CD14-positive monocyte (primary cell): Measurements from ENCODE around the gene TGFB2. TPM values are rescaled to one million over a fixed set of nuclear protein-coding genes. Genes with fewer than 3 reads are reported as not detected.

ENCODE experiments used
- DNase-seq, 3 donors: peaks; one replicate each; pipeline ENCODE4 v3.0.0-alpha.2; 2011 to 2022
- H2AFZ ChIP-seq: 2 replicates; pipeline ENCODE4 v1.6.0; 2012; ENCODE audit warnings: mild to moderate bottlenecking, low read depth, low read length, inconsistent platforms; ENCODE audit not compliant: insufficient read depth, poor library complexity, severe bottlenecking
- H3K27ac ChIP-seq, 2 donors: 1 replicate in 1 of 2; 2 replicates in 1 of 2; pipeline ENCODE4 v1.5.1; 2012 to 2013; ENCODE audit warnings: low read length in 2 of 2, control low read depth in 1 of 2, inconsistent platforms in 1 of 2, low read depth in 1 of 2, mild to moderate bottlenecking in 1 of 2
- H3K27me3 ChIP-seq, 2 donors: one replicate each; pipeline versions ENCODE4 v1.6.0 to v1.6.1; 2011 to 2013; ENCODE audit warnings: low read length in 2 of 2; ENCODE audit not compliant: control insufficient read depth in 2 of 2, insufficient read depth in 2 of 2
- H3K36me3 ChIP-seq, 2 donors: replicated peaks in 1 of 2; 1 replicate in 1 of 2; 2 replicates in 1 of 2; pipeline versions ENCODE4 v1.5.1 to v1.6.1; 2012 to 2013; ENCODE audit warnings: low read length in 2 of 2, control low read depth in 1 of 2, inconsistent platforms in 1 of 2, mild to moderate bottlenecking in 1 of 2; ENCODE audit not compliant: insufficient read depth in 2 of 2, control insufficient read depth in 1 of 2
- H3K4me1 ChIP-seq, 2 donors: 1 replicate in 1 of 2; 2 replicates in 1 of 2; pipeline versions ENCODE4 v1.5.1 to v1.6.1; 2012 to 2013; ENCODE audit warnings: low read length in 2 of 2, control low read depth in 1 of 2, inconsistent platforms in 1 of 2, mild to moderate bottlenecking in 1 of 2, moderate library complexity in 1 of 2; ENCODE audit not compliant: insufficient read depth in 2 of 2, control insufficient read depth in 1 of 2
- H3K4me2 ChIP-seq: replicated peaks from 2 replicates; pipeline ENCODE3; 2012; ENCODE audit warnings: low read length, moderate library complexity, mild to moderate bottlenecking; ENCODE audit not compliant: poor library complexity, severe bottlenecking; ENCODE audit errors: extremely low read depth
- H3K4me3 ChIP-seq, 3 experiments: fragments of 200-600 bp in 1 of 3; sonication (generic) in 1 of 3; replicated peaks in 1 of 3; 1 replicate in 2 of 3; 2 replicates in 1 of 3; pipeline ENCODE4 v1.5.1; 2011 to 2013; ENCODE audit warnings: low read length in 3 of 3, mild to moderate bottlenecking in 3 of 3, control low read depth in 2 of 3, low read depth in 2 of 3, inconsistent platforms in 1 of 3, moderate library complexity in 1 of 3
- H3K79me2 ChIP-seq: 2 replicates; pipeline ENCODE4 v1.6.0; 2012; ENCODE audit warnings: mild to moderate bottlenecking, control low read depth, inconsistent platforms, low read length, moderate library complexity; ENCODE audit not compliant: insufficient read depth
- H3K9ac ChIP-seq: 2 replicates; pipeline ENCODE4 v1.6.0; 2017; ENCODE audit warnings: low read length, mild to moderate bottlenecking; ENCODE audit not compliant: insufficient read depth, poor library complexity, severe bottlenecking
- H3K9me3 ChIP-seq, 2 donors: replicated peaks in 1 of 2; 1 replicate in 1 of 2; 2 replicates in 1 of 2; pipeline versions ENCODE4 v1.5.1 to v1.6.1; 2012 to 2013; ENCODE audit warnings: low read length in 2 of 2, control low read depth in 1 of 2; ENCODE audit not compliant: control insufficient read depth in 1 of 2, insufficient read depth in 1 of 2
- H4K20me1 ChIP-seq: 2 replicates; pipeline ENCODE4 v1.6.0; 2012; ENCODE audit warnings: mild to moderate bottlenecking, low read length, control low read depth, moderate library complexity; ENCODE audit not compliant: insufficient read depth
- H3K27ac Mint-ChIP-seq, 7 donors: one replicate each; pipeline ENCODE4 v1.8.0; 2020; ENCODE audit warnings: mild to moderate bottlenecking in 7 of 7, mixed read lengths in 7 of 7, moderate library complexity in 6 of 7, inconsistent platforms in 2 of 7
- H3K27me3 Mint-ChIP-seq, 3 donors: one replicate each; pipeline ENCODE4 v1.8.0; 2021 to 2022; ENCODE audit warnings: low read depth in 3 of 3, mild to moderate bottlenecking in 3 of 3, mixed read lengths in 3 of 3, moderate library complexity in 3 of 3, inconsistent platforms in 1 of 3
- H3K36me3 Mint-ChIP-seq, 2 donors: one replicate each; pipeline ENCODE4 v1.8.0; 2020; ENCODE audit warnings: mixed read lengths in 2 of 2, inconsistent platforms in 1 of 2, mild to moderate bottlenecking in 1 of 2
- H3K4me1 Mint-ChIP-seq: one replicate; pipeline ENCODE4 v1.8.0; 2020; ENCODE audit warnings: mild to moderate bottlenecking, mixed read lengths
- H3K4me3 Mint-ChIP-seq, 2 donors: one replicate each; pipeline ENCODE4 v1.8.0; 2020; ENCODE audit warnings: mild to moderate bottlenecking in 2 of 2, mixed read lengths in 2 of 2, moderate library complexity in 1 of 2
- H3K9me3 Mint-ChIP-seq, 7 donors: one replicate each; pipeline ENCODE4 v1.8.0; 2020 to 2022; ENCODE audit warnings: mixed read lengths in 7 of 7, mild to moderate bottlenecking in 6 of 7, moderate library complexity in 6 of 7, inconsistent platforms in 2 of 7
- CTCF ChIP-seq: fragments of 200-600 bp; IDR thresholded peaks from one replicate; pipeline ENCODE4 v1.8.0; 2022; ENCODE audit warnings: antibody characterized with exemption, mild to moderate bottlenecking
- WGBS: methylation state at CpG from one replicate; pipeline ENCODE4 v1.1.5; 2013; ENCODE audit warnings: missing lambda C conversion rate; ENCODE audit not compliant: insufficient coverage; 5-methylcytosine and 5-hydroxymethylcytosine counted together
- intact Hi-C, 2 donors: fragments of 100-400 bp; cut with micrococcal nuclease; formaldehyde crosslinking; loops; one replicate each; pipeline versions ENCODE4 v1.15.0 to v1.15.1; 2023
- polyA plus RNA-seq, 3 donors: library from polyadenylated mRNA; depleted of rRNA in 1 of 3; unstranded in 2 of 3; stranded (reverse) in 1 of 3; fragments of 300-500 nt in 2 of 3; fragments of >200 nt in 1 of 3; fragmentation: Illumina TruSeq in 2 of 3; gene quantifications; 1 replicate in 2 of 3; 2 replicates in 1 of 3; pipeline ENCODE4 v1.2.3, GENCODE V29; 2012 to 2021

TGFB2 gene
- polyA plus RNA-seq, 3 donors = 0.01 TPM; not detected in 2

- WGBS = 91% methylated on average over 3 of the region's 4 CpGs
- no peak overlapping the region for H3K27ac Mint-ChIP-seq
- Histone ChIP-seq H3K4me3 (no peak overlapping the region), H3K4me1 (peaks cover 23 to 31% of the 10 kb centered on the region in 2 donors), H3K36me3 (no peaks in the 10 kb centered on the region), H3K27me3 (peaks cover 12 to 13% of the 10 kb centered on the region in 2 donors), H3K4me2 (no peak overlapping the region), H3K27ac (no peak overlapping the region), H3K9ac (no peak overlapping the region), H2AFZ (no peak overlapping the region), H3K9me3 (no peaks in the 10 kb centered on the region), H3K79me2 (no peaks in the 10 kb centered on the region), H4K20me1 (no peaks in the 10 kb centered on the region)
- intact Hi-C loops = no loop called here
- H3K4me1 Mint-ChIP-seq = peaks cover 26% of the 10 kb centered on the region
- H3K36me3 Mint-ChIP-seq = no peaks in the 10 kb centered on the region
- TF ChIP-seq CTCF = no peak
- H3K9me3 Mint-ChIP-seq = peaks cover 0 to 2% (median 0%) of the 10 kb centered on the region in 7 donors
- peaks cover 8 to 16% (median 11%) of the 10 kb centered on the region in 3 donors for H3K27me3 Mint-ChIP-seq
- no peak overlapping the region for H3K4me3 Mint-ChIP-seq
- no peak for DNase-seq
Observed at GRCh38 chr1:218353656-218354055, 8.5 kb downstream of the TGFB2 start.

- H3K9me3 ChIP-seq = no peaks in the 10 kb centered on the region
- DNase-seq = no peak
- Mint-ChIP-seq H3K4me1 (peaks cover 20% of the 10 kb centered on the region), H3K4me3 (no peak overlapping the region), H3K27ac (no peak overlapping the region), H3K9me3 (peaks cover 0 to 2% (median 0%) of the 10 kb centered on the region in 7 donors), H3K27me3 (peaks cover 2 to 10% (median 6%) of the 10 kb centered on the region in 3 donors), H3K36me3 (no peaks in the 10 kb centered on the region)
- no peaks in the 10 kb centered on the region for H4K20me1 ChIP-seq
- no peak overlapping the region for H3K9ac ChIP-seq
- H3K36me3 ChIP-seq = no peaks in the 10 kb centered on the region
- no peak overlapping the region for H3K27ac ChIP-seq
- 94% methylated on average over 2 of the region's 4 CpGs for WGBS
- peaks cover 17 to 27% of the 10 kb centered on the region in 2 donors for H3K4me1 ChIP-seq
- no peaks in the 10 kb centered on the region for H3K27me3 ChIP-seq
- H2AFZ ChIP-seq = no peak overlapping the region
- no peak overlapping the region for H3K4me2 ChIP-seq
- TF ChIP-seq CTCF = no peak
- H3K79me2 ChIP-seq = no peaks in the 10 kb centered on the region
- H3K4me3 ChIP-seq = no peak overlapping the region
- intact Hi-C loops = no loop called here
Observed at GRCh38 chr1:218355278-218355677, 10.1 kb downstream of the TGFB2 start.
